Karpas-422 (cell line): Measurements from ENCODE around the gene KLF1. TPM values are rescaled to one million over a fixed set of nuclear protein-coding genes. Genes with fewer than 3 reads are reported as not detected.
"Not testable (repeated sequence)": the region's sequence is repeated elsewhere in the genome, so short reads cannot be mapped to it uniquely, and the experiment has no call there.

Experiments
- DNase-seq: peaks from one replicate; pipeline ENCODE4 v3.0.0-alpha.2; 2015
- H2AFZ ChIP-seq: fragments of 200-600 bp; sonication (generic); 2 replicates; pipeline ENCODE4 v1.6.1; 2014; ENCODE audit warnings: antibody characterized with exemption, low read length, mixed read lengths
- H3K27ac ChIP-seq: fragments of 200-600 bp; sonication (generic); 2 replicates; pipeline ENCODE4 v1.5.1; 2014; ENCODE audit warnings: mild to moderate bottlenecking, low read length, moderate library complexity
- H3K27me3 ChIP-seq: fragments of 200-600 bp; sonication (generic); 2 replicates; pipeline ENCODE4 v1.6.1; 2014; ENCODE audit warnings: low read length, mixed read lengths
- H3K36me3 ChIP-seq: fragments of 200-600 bp; sonication (generic); 2 replicates; pipeline ENCODE4 v1.6.1; 2014; ENCODE audit warnings: low read length, mixed read lengths; ENCODE audit not compliant: insufficient read depth
- H3K4me1 ChIP-seq: fragments of 200-600 bp; sonication (generic); 2 replicates; pipeline ENCODE4 v1.6.1; 2014; ENCODE audit warnings: mild to moderate bottlenecking, low read length, mixed read lengths
- H3K4me2 ChIP-seq: fragments of 200-600 bp; sonication (generic); 2 replicates; pipeline ENCODE4 v1.6.1; 2014; ENCODE audit warnings: low read length, low read depth, mild to moderate bottlenecking; ENCODE audit not compliant: poor library complexity, severe bottlenecking
- H3K4me3 ChIP-seq: fragments of 200-600 bp; sonication (generic); 2 replicates; pipeline ENCODE4 v1.5.1; 2014; ENCODE audit warnings: mild to moderate bottlenecking, antibody characterized with exemption, low read length, mixed read lengths
- H3K79me2 ChIP-seq: fragments of 200-600 bp; sonication (generic); 2 replicates; pipeline ENCODE4 v1.6.1; 2014; ENCODE audit warnings: mild to moderate bottlenecking, low read length, mixed read lengths
- H3K9ac ChIP-seq: fragments of 200-600 bp; sonication (generic); 2 replicates; pipeline ENCODE4 v1.6.0; 2014; ENCODE audit warnings: low read length
- H3K9me2 ChIP-seq: fragments of 200-600 bp; sonication (generic), shearing (Covaris generic); replicated peaks from 2 replicates; pipeline ENCODE4 v1.6.0; 2014; ENCODE audit warnings: mild to moderate bottlenecking, low read length, moderate library complexity; ENCODE audit not compliant: insufficient read depth
- H3K9me3 ChIP-seq: fragments of 300-700, 200-600 bp; sonication (generic); 2 replicates; pipeline ENCODE4 v1.6.1; 2014; ENCODE audit warnings: low read length, mixed read lengths
- H4K20me1 ChIP-seq: fragments of 200-600 bp; sonication (generic); 2 replicates; pipeline ENCODE4 v1.6.1; 2014; ENCODE audit warnings: mild to moderate bottlenecking, antibody characterized with exemption, low read length, low read depth; ENCODE audit not compliant: insufficient read depth
- total RNA-seq: library from RNA; depleted of rRNA; stranded (reverse); fragments of >200 nt; shearing (Covaris generic); gene quantifications from 2 replicates; pipeline ENCODE4 v1.2.3, GENCODE V29; 2014; ENCODE audit warnings: low replicate concordance

Gene KLF1
- total RNA-seq, 1 experiment from 2014 or later = not detected

DNA sequence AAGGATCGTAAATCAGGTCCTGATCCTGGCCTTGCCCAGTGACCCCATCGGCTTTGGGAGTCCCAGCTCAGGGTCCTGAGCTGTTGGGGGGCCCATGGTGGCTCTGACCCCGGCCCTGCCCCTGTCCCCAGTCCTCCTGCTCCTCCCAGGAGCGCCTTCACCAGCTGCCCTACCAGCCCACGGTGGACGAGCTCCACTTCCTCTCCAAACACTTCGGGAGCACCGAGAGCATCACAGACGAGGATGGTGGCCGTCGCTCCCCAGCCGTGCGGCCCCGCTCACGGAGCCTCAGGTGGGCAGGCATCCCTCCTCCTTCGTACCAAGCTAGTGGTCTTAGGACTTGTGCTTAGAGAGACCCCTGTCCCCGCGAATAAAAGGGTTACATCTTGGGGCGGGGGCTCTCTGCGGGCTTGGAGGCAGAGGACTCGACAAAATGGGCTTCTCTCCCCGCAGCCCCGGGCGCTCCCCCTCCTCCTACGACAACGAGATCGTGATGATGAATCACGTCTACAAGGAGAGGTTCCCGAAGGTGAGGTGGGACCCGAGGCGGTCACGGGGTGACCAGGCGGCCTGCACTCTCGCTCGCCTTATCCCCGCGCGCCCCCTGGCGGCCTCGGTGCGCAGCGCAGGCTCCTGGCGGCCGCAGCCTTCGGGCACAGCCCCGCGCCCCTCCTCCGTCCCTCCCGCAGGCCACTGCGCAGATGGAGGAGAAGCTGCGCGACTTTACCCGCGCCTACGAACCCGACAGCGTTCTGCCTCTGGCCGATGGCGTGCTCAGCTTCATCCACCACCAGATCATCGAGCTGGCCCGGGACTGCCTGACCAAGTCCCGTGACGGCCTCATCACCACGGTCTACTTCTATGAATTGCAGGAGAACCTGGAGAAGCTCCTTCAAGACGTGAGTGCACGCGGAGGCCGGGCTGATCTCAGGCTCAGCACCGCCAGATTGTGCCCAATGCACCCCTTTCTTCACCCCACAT lies 39.6 kb downstream of the KLF1 start:
- no peaks in the 10 kb centered on the region for H3K36me3 ChIP-seq
- no peaks in the 10 kb centered on the region for H3K79me2 ChIP-seq
- H3K27ac ChIP-seq = no peak overlapping the region
- peak overlapping the region; percentile 62 for H3K4me2 ChIP-seq
- H2AFZ ChIP-seq = peak overlapping the region; percentile 61; the same call in 1 of the 2 replicates
- no peaks in the 10 kb centered on the region for H4K20me1 ChIP-seq
- H3K9me3 ChIP-seq = no peaks in the 10 kb centered on the region
- H3K4me1 ChIP-seq = peaks cover 8% of the 10 kb centered on the region
- DNase-seq = peak; percentile 93
- peak overlapping the region; percentile 35; the same call in 1 of the 2 replicates for H3K4me3 ChIP-seq
- H3K9ac ChIP-seq = peak overlapping the region; percentile 41
- no peaks in the 10 kb centered on the region for H3K27me3 ChIP-seq
- no peaks in the 10 kb centered on the region for H3K9me2 ChIP-seq

DNA sequence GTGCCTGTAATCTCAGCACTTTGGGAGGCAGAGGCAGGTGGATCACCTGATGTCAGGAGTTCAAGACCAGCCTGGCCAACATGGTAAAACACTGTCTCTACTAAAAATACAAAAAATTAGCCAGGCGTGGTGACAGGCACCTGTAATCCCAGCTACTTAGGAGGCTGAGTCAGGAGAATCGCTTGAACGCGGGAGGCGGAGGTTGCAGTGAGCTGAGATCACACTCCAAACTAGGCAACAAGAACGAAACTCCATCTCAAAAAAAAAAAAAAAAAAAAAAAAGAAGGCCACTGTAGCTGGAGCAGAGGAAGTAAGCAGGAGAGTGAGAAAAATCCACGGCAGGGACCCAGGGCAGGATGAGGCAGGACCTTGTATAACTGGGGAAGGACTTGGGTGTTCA lies 40.4 kb downstream of the KLF1 start:
- H2AFZ ChIP-seq, H3K27me3 ChIP-seq, H3K9ac ChIP-seq, H3K4me3 ChIP-seq, H3K36me3 ChIP-seq, H3K9me2 ChIP-seq, H3K4me1 ChIP-seq, H3K9me3 ChIP-seq, DNase-seq, H3K79me2 ChIP-seq, H3K4me2 ChIP-seq, H3K27ac ChIP-seq, H4K20me1 ChIP-seq: not testable (repeated sequence)

DNA sequence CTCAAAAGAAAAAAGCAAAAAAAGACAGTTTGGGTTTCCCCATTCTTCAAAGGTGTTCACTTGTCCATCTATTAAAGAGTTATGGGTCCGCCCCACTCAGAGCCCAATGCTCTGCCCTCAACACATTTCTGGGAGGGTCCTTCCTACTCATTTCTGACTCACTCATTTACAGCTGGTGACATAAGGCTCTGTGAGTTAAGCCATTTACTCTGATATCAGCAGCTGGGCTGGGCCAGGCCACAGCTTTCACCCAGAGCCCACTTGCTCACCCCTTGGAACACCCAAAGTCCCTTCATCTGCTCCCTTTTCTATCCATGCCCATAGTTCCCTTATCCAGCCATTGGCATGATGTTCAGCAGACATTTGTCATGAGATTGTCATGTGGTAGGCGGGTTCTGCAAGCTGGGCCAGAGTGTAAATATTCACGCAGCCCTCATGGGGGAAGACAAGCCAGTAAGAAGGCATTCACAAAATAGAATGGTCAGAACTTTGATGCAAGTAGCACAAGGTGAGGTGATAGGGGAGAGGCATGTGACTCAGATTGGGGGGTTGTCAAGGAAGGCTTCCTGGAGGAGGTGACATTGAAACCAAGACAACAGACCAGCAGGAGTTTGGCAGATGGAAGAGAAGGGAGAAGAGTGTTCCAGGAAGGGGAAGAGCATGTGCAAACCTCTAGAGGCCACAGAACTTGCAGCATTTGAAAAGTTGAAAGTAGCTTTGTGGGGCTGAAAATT lies 42.8 kb downstream of the KLF1 start:
- Histone ChIP-seq H3K27me3 (no peaks in the 10 kb centered on the region), H3K4me3 (no peak overlapping the region), H4K20me1 (0 out of 2 replicates have a peak, but pooled peaks cover 4% of the 10 kb centered on the region), H3K27ac (no peak overlapping the region), H3K4me2 (no peak overlapping the region), H3K4me1 (peaks cover 10% of the 10 kb centered on the region), H3K79me2 (no peaks in the 10 kb centered on the region), H2AFZ (no peak overlapping the region), H3K36me3 (no peaks in the 10 kb centered on the region), H3K9me3 (no peaks in the 10 kb centered on the region), H3K9me2 (no peaks in the 10 kb centered on the region), H3K9ac (no peak overlapping the region)
- no peak for DNase-seq

DNA sequence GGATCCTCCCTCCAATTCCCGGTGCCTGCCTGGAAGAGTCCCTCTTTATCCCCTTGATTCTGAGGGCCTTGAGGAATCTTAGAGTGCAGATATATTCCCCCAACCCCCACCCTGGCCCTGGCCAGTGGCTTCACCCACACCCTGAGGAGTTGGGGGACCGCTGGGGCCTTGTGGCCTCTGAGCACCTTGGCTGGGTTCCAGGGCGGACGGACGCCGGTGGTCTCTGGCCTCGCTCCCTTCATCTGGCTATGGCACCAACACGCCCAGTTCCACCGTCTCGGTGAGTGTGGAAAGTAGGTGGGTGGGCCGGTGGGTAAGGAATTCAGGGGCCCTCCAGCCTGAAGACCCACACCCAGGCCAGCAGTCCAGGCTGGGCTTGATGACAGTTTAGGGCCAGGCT lies 43.7 kb downstream of the KLF1 start:
- no peaks in the 10 kb centered on the region for H3K79me2 ChIP-seq
- H3K9me3 ChIP-seq = no peaks in the 10 kb centered on the region
- no peak overlapping the region for H3K4me3 ChIP-seq
- no peak overlapping the region for H3K9ac ChIP-seq
- H4K20me1 ChIP-seq = 0 out of 2 replicates have a peak, but pooled peaks cover 4% of the 10 kb centered on the region
- no peak overlapping the region for H2AFZ ChIP-seq
- no peak for DNase-seq
- H3K36me3 ChIP-seq = no peaks in the 10 kb centered on the region
- H3K4me2 ChIP-seq = no peak overlapping the region
- no peaks in the 10 kb centered on the region for H3K9me2 ChIP-seq
- no peak overlapping the region for H3K27ac ChIP-seq
- H3K4me1 ChIP-seq = peaks cover 18% of the 10 kb centered on the region
- H3K27me3 ChIP-seq = no peaks in the 10 kb centered on the region

DNA sequence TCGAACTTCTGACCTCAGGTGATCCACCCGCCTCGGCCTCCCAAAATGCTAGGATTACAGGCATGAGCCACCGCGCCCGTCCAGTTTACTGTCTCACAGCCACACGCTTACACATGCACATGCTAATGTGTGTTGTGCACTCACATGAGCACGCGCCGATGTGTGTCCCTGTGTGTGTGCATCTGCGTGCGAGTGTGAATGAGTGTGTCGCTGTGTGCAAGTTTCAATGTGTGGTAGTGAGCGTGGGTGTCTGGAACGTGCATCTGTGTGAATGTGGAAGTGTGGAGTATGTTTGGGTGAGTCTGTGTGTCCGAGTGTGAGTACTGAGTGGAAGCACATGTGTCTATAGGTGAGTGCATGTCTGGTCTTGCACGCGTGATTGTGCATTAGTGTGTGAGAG lies 44.5 kb downstream of the KLF1 start:
- no peaks in the 10 kb centered on the region for H3K9me2 ChIP-seq
- H3K9me3 ChIP-seq = no peaks in the 10 kb centered on the region
- DNase-seq = no peak
- 0 out of 2 replicates have a peak, but pooled peaks cover 4% of the 10 kb centered on the region for H4K20me1 ChIP-seq
- H3K4me2 ChIP-seq = no peak overlapping the region
- H3K27ac ChIP-seq = no peak overlapping the region
- H3K4me3 ChIP-seq = no peak overlapping the region
- H2AFZ ChIP-seq = no peak overlapping the region
- H3K36me3 ChIP-seq = no peaks in the 10 kb centered on the region
- peaks cover 17% of the 10 kb centered on the region for H3K4me1 ChIP-seq
- no peaks in the 10 kb centered on the region for H3K79me2 ChIP-seq
- H3K9ac ChIP-seq = no peak overlapping the region
- no peaks in the 10 kb centered on the region for H3K27me3 ChIP-seq

DNA sequence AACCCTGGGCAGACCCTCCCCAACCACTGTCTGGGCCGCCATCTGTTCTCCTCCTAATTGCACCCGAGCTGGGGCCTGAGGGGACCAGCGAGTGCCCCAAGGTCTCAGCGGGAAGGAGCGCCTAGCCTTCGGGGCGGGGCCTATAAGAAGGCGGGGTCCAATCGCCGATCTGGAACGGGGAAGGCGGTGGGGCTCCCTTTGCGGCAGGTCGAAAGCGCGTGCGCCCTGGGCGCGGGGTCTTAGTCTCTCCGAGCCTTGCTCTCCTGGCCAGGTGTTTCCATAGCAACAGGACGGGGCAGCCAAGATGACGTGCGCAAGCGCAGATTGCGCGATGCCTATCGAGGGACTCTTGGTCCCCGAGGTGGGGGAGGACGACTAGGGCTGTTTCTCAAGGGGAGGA lies 45.9 kb downstream of the KLF1 start:
- no peak overlapping the region for H3K27ac ChIP-seq
- H3K79me2 ChIP-seq = no peaks in the 10 kb centered on the region
- no peak overlapping the region for H3K9ac ChIP-seq
- no peak overlapping the region for H2AFZ ChIP-seq
- no peaks in the 10 kb centered on the region for H3K9me2 ChIP-seq
- DNase-seq = no peak
- 0 out of 2 replicates have a peak, but pooled peaks cover 4% of the 10 kb centered on the region for H4K20me1 ChIP-seq
- peaks cover 13% of the 10 kb centered on the region for H3K4me1 ChIP-seq
- H3K36me3 ChIP-seq = no peaks in the 10 kb centered on the region
- no peaks in the 10 kb centered on the region for H3K27me3 ChIP-seq
- H3K4me3 ChIP-seq = no peak overlapping the region
- no peaks in the 10 kb centered on the region for H3K9me3 ChIP-seq
- H3K4me2 ChIP-seq = no peak overlapping the region

DNA sequence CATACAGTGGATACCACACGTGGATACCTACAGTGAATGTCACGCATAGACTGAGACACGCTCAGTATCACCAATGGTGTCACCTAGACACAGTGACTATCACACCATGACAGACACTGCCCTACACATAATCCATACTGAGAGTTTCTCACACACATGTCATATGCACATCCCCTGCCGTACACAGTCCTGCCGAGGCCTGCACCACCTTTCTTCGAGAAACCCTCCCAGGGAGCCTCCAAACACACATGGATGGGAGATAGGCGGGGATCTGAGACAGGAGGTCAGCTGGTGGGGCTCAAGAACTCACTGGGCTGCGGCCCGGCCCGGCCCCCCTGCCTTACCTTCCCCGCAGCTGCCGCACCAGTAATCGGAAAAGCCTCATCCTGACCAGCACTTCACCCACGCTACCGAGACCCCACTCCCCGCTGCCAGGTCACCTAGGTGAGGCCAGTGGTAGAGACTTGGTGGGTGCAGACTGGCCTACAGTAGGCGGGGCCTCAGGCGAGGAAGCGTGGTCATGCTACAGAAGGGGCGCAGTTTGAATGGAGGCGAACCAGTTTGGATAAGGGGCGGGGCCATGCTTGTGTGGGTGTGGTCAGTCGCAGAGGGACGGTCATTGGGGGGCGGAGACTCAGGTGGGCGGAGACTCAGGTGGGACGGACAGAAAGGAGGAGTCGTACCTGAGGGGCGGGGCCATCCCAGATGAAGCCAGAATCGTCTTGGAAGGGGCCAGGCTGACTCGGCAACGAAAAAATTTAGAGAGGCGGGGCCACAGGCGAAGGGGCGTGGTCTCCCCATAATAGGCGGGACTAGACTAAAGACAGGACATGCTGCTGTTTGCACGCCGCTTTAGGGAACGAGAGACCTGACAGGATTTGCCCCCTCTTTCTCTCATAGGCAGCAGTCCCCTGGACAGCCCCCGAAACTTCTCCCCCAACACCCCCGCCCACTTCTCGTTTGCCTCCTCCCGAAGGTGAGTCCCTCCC lies 46.6 kb downstream of the KLF1 start:
- H3K4me1 ChIP-seq = peaks cover 13% of the 10 kb centered on the region
- H3K4me2 ChIP-seq = no peak overlapping the region
- no peaks in the 10 kb centered on the region for H3K9me3 ChIP-seq
- H3K9ac ChIP-seq = no peak overlapping the region
- no peak overlapping the region for H3K4me3 ChIP-seq
- no peak overlapping the region for H3K27ac ChIP-seq
- peak; percentile 95 for DNase-seq
- H3K36me3 ChIP-seq = no peaks in the 10 kb centered on the region
- no peak overlapping the region for H2AFZ ChIP-seq
- H3K9me2 ChIP-seq = no peaks in the 10 kb centered on the region
- no peaks in the 10 kb centered on the region for H3K79me2 ChIP-seq
- 0 out of 2 replicates have a peak, but pooled peaks cover 4% of the 10 kb centered on the region for H4K20me1 ChIP-seq
- no peaks in the 10 kb centered on the region for H3K27me3 ChIP-seq
